ENCODE data around the gene HRG. TPM values are rescaled to one million over a fixed set of nuclear protein-coding genes. Genes with fewer than 3 reads are reported as not detected.
"Not testable (repeated sequence)": the region's sequence is repeated elsewhere in the genome, so short reads cannot be mapped to it uniquely, and the experiment has no call there.

Gene HRG
- 0.49 TPM for total RNA-seq

- no peak for DNase-seq (ENCODE audit: low spot score)
Measured at GRCh38 chr3:186665625-186666188, at the start of gene HRG. TSS of gene HRG (plus strand) at chr3:186666014. CDS start at chr3:186666032, 18 bp downstream.

GRCh38 chr3:186616299-186616617 lies 49.6 kb upstream of the HRG start:
- no peak for DNase-seq (ENCODE audit: low spot score)

- DNase-seq (ENCODE audit: low spot score), result peak; percentile 82
Measured at GRCh38 chr3:186617036-186617946, 48.5 kb upstream of the HRG start.

GRCh38 chr3:186618318-186618938 lies 47.4 kb upstream of the HRG start:
- no peak for DNase-seq (ENCODE audit: low spot score)

- DNase-seq (ENCODE audit: low spot score), result no peak
Measured at GRCh38 chr3:186619787-186620212, 46.0 kb upstream of the HRG start.

GRCh38 chr3:186620213-186621092 lies 45.4 kb upstream of the HRG start:
- DNase-seq (ENCODE audit: low spot score), result no peak

- DNase-seq (ENCODE audit: low spot score), result no peak
Measured at GRCh38 chr3:186621894-186622650, 43.7 kb upstream of the HRG start.

- DNase-seq (ENCODE audit: low spot score), result no peak
Measured at GRCh38 chr3:186622651-186623310, 43.0 kb upstream of the HRG start.

- no peak for DNase-seq (ENCODE audit: low spot score)
Measured at GRCh38 chr3:186624598-186624997, 41.2 kb upstream of the HRG start.

GRCh38 chr3:186625600-186626042 lies 40.2 kb upstream of the HRG start:
- no peak for DNase-seq (ENCODE audit: low spot score)

GRCh38 chr3:186626254-186626847 lies 39.5 kb upstream of the HRG start:
- no peak for DNase-seq (ENCODE audit: low spot score)

GRCh38 chr3:186627852-186628414 lies 37.9 kb upstream of the HRG start:
- no peak for DNase-seq (ENCODE audit: low spot score)

GRCh38 chr3:186628756-186629155 lies 37.1 kb upstream of the HRG start:
- no peak for DNase-seq (ENCODE audit: low spot score)

- DNase-seq (ENCODE audit: low spot score), result no peak
Measured at GRCh38 chr3:186630950-186631641, 34.7 kb upstream of the HRG start.

- DNase-seq (ENCODE audit: low spot score), result no peak
Measured at GRCh38 chr3:186633481-186633880, 32.3 kb upstream of the HRG start.

- not testable (repeated sequence) for DNase-seq (ENCODE audit: low spot score)
Measured at GRCh38 chr3:186634207-186634606, 31.6 kb upstream of the HRG start.

- DNase-seq (ENCODE audit: low spot score), result no peak
Measured at GRCh38 chr3:186635532-186635931, 30.3 kb upstream of the HRG start.

- DNase-seq (ENCODE audit: low spot score), result no peak
Measured at GRCh38 chr3:186636536-186636935, 29.3 kb upstream of the HRG start.

GRCh38 chr3:186637686-186638085 lies 28.1 kb upstream of the HRG start:
- no peak for DNase-seq (ENCODE audit: low spot score)
